HEK293 (cell line): Measurements from ENCODE around the gene ME3.

Experiments used
- CTCF ChIA-PET: fragments of 350-600 bp; formaldehyde crosslinking; extraction: SDS; loops from one replicate; lab custom pipeline; 2021; ENCODE audit warnings: antibody characterized with exemption; lab: Yijun Ruan, JAX
- POLR2A ChIA-PET: fragments of 300-600 bp; formaldehyde crosslinking; extraction: SDS; loops from one replicate; lab custom pipeline; 2020; ENCODE audit warnings: antibody characterized with exemption, inconsistent platforms; lab: Yijun Ruan, JAX
- H3K27ac ChIP-seq: fragments of 200-500 bp; sonication (Bioruptor generic); 2 replicates; pipeline ENCODE4 v1.5.1; 2014; ENCODE audit warnings: low read depth, low read length, control low read depth, inconsistent platforms; ENCODE audit errors: extremely low read depth
- H3K36me3 ChIP-seq, 2 experiments: fragments of 200-500 bp in 1 of 2; sonication (Bioruptor generic) in 1 of 2; 1 replicate in 1 of 2; 2 replicates in 1 of 2; pipeline ENCODE4 v1.5.1; 2014 to 2017; ENCODE audit warnings: inconsistent platforms in 2 of 2, low read length in 2 of 2; ENCODE audit not compliant: control insufficient read depth in 2 of 2, insufficient read depth in 1 of 2
- H3K4me1 ChIP-seq: fragments of 200-500 bp; sonication (Bioruptor generic); 2 replicates; pipeline ENCODE4 v1.5.1; 2014; ENCODE audit warnings: mild to moderate bottlenecking, low read length, inconsistent platforms; ENCODE audit not compliant: control insufficient read depth, insufficient read depth
- H3K4me3 ChIP-seq: 2 replicates; pipeline ENCODE4 v1.5.1; 2011; ENCODE audit warnings: low read depth, mild to moderate bottlenecking, control low read depth, low read length, moderate library complexity
- H3K9me3 ChIP-seq: fragments of 200-500 bp; sonication (Bioruptor generic); 2 replicates; pipeline ENCODE4 v1.5.1; 2014; ENCODE audit warnings: low read depth, low read length, inconsistent platforms; ENCODE audit not compliant: control insufficient read depth, insufficient read depth
- ATF2 ChIP-seq: fragments of 450-650 bp; formaldehyde crosslinking; IDR thresholded peaks from 2 replicates; pipeline ENCODE4 v1.5.1; 2016; ENCODE audit warnings: missing biosample characterization, missing genetic modification characterization, low read depth
- BCL6B ChIP-seq: fragments of 450-650 bp; formaldehyde crosslinking; IDR thresholded peaks from 2 replicates; pipeline ENCODE4 v1.5.1; 2017; ENCODE audit warnings: missing biosample characterization, missing genetic modification characterization
- MEIS1 ChIP-seq: sonication (generic); formaldehyde crosslinking; IDR thresholded peaks from 2 replicates; pipeline ENCODE4 v1.8.1; 2022; ENCODE audit warnings: missing genetic modification reagents, mild to moderate bottlenecking, borderline replicate concordance
- PRDM10 ChIP-seq: fragments of 450-650 bp; formaldehyde crosslinking; IDR thresholded peaks from 2 replicates; pipeline ENCODE4 v1.5.1; 2016; ENCODE audit warnings: missing biosample characterization, missing genetic modification characterization
- REPIN1 ChIP-seq: fragments of 450-650 bp; formaldehyde crosslinking; IDR thresholded peaks from 2 replicates; pipeline ENCODE4 v1.5.1; 2017; ENCODE audit warnings: missing biosample characterization, missing genetic modification characterization, low read depth
- SCRT2 ChIP-seq: fragments of 450-650 bp; formaldehyde crosslinking; IDR thresholded peaks from 2 replicates; pipeline ENCODE4 v1.5.1; 2016; ENCODE audit warnings: missing biosample characterization, missing genetic modification characterization
- ZFP69B ChIP-seq: fragments of 450-650 bp; formaldehyde crosslinking; IDR thresholded peaks from 2 replicates; pipeline ENCODE4 v1.5.1; 2016; ENCODE audit warnings: missing biosample characterization, missing genetic modification characterization
- ZNF132 ChIP-seq: fragments of 450-650 bp; formaldehyde crosslinking; IDR thresholded peaks from 2 replicates; pipeline ENCODE4 v1.5.1; 2017; ENCODE audit warnings: missing biosample characterization, missing genetic modification characterization, borderline replicate concordance
- ZNF24 ChIP-seq: fragments of 450-650 bp; formaldehyde crosslinking; IDR thresholded peaks from 2 replicates; pipeline ENCODE4 v1.5.1; 2016; ENCODE audit warnings: missing biosample characterization, missing genetic modification characterization
- ZNF391 ChIP-seq: fragments of 450-650 bp; formaldehyde crosslinking; IDR thresholded peaks from 2 replicates; pipeline ENCODE4 v1.5.1; 2016; ENCODE audit warnings: low read depth, missing biosample characterization, missing genetic modification characterization, borderline replicate concordance
- ZNF623 ChIP-seq: fragments of 450-650 bp; formaldehyde crosslinking; IDR thresholded peaks from 2 replicates; pipeline ENCODE4 v1.5.1; 2016; ENCODE audit warnings: missing biosample characterization, missing genetic modification characterization
- ZNF629 ChIP-seq: fragments of 450-650 bp; formaldehyde crosslinking; IDR thresholded peaks from 2 replicates; pipeline ENCODE4 v1.5.1; 2017; ENCODE audit warnings: missing biosample characterization, missing genetic modification characterization
- ZSCAN18 ChIP-seq: fragments of 450-650 bp; formaldehyde crosslinking; IDR thresholded peaks from 2 replicates; pipeline ENCODE4 v1.5.1; 2016; ENCODE audit warnings: missing biosample characterization, missing genetic modification characterization
- ZSCAN23 ChIP-seq: fragments of 450-650 bp; formaldehyde crosslinking; IDR thresholded peaks from 2 replicates; pipeline ENCODE4 v1.5.1; 2016; ENCODE audit warnings: missing biosample characterization, missing genetic modification characterization

The ME3 gene

GRCh38 chr11:86537541-86538222, 134.7 kb downstream of the ME3 start (continued):
- TF ChIP-seq PRDM10 (tag by site-specific recombination) (0 out of 2 replicates have a peak, but pooled peaks have one; percentile 23), SCRT2 (tag by site-specific recombination) (peak; percentile 65)
- TF ChIP-seq, all 188 proteins: peak for 3

- H3K27ac ChIP-seq, result no peak overlapping the region
- POLR2A ChIA-PET, result no interaction called here
- H3K36me3 ChIP-seq, result no peaks in the 10 kb centered on the region
- H3K4me3 ChIP-seq, result no peak overlapping the region
- H3K4me1 ChIP-seq, result no peaks in the 10 kb centered on the region
- no peak for TF ChIP-seq ZNF623 (tag by site-specific recombination)
- TF ChIP-seq ATF2 (tag by site-specific recombination), result no peak
- TF ChIP-seq ZNF24 (tag by site-specific recombination), result no peak
- no peak for TF ChIP-seq ZNF132 (tag by site-specific recombination)
- TF ChIP-seq MEIS1, result no peak
- no peak for TF ChIP-seq BCL6B (tag by site-specific recombination)
- no peak for TF ChIP-seq ZNF629 (tag by site-specific recombination)
- TF ChIP-seq ZNF391 (tag by site-specific recombination), result no peak
- no peak for TF ChIP-seq ZFP69B (tag by site-specific recombination)
- TF ChIP-seq ZSCAN23 (tag by site-specific recombination), result no peak
- no peak for TF ChIP-seq REPIN1 (tag by site-specific recombination)
- TF ChIP-seq ZSCAN18, result no peak
- no peaks in the 10 kb centered on the region for H3K9me3 ChIP-seq
- CTCF ChIA-PET, result interaction anchor here (0.6 to 2.1 kb wide), 2 partner anchors 80 to 232 kb away, joined by 3 to 8 read pairs; no protein-coding TSS in a partner anchor
These were observed 136.6 kb downstream of the ME3 start for GRCh38 chr11:86535773-86536172.
